Measurements from ENCODE around the gene FAM151A. TPM values are rescaled to one million over a fixed set of nuclear protein-coding genes. Genes with fewer than 3 reads are reported as not detected.

Gene FAM151A
- total RNA-seq, 1 donor from 2014 or later = not detected

GRCh38 chr1:54665852-54666251 lies 42.5 kb upstream of the FAM151A start:
- H3K4me1 Mint-ChIP-seq (ENCODE audit: unreplicated experiment) = no peaks in the 10 kb centered on the region
- no peak overlapping the region for H3K27ac Mint-ChIP-seq (ENCODE audit: unreplicated experiment)
- H3K4me3 Mint-ChIP-seq (ENCODE audit: unreplicated experiment) = no peak overlapping the region
- TF ChIP-seq CTCF (IDR thresholded peaks at IDR 0.05) = no peak
- H3K9me3 Mint-ChIP-seq (ENCODE audit: unreplicated experiment) = no peaks in the 10 kb centered on the region
- H3K27me3 Mint-ChIP-seq (ENCODE audit: unreplicated experiment) = peaks cover 16% of the 10 kb centered on the region
- H3K36me3 Mint-ChIP-seq (ENCODE audit: unreplicated experiment) = no peaks in the 10 kb centered on the region
- DNase-seq (ENCODE audit: extremely low spot score, unreplicated experiment) = no peak

DNA sequence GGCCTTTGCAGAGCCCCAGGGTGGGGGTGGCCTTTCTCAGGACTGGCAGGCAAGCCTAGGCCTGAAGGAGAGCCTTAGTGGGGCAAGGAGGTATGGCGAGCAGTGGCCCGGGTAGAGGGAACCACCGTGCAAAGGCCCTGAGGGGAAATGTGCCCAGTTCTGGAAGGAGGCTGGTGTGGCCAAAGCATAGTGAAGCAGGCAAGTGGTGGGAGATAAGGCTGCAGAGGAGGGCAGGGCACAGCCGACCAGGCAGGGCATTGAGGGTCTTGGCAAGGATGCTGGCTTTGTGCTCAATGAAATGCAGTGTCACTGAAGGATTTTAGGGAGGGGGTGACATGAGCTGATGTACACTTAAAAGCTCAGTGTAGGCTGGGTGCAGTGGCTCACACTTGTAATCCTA lies 41.0 kb upstream of the FAM151A start:
- Mint-ChIP-seq H3K4me1 (ENCODE audit: unreplicated experiment) (no peaks in the 10 kb centered on the region), H3K9me3 (ENCODE audit: unreplicated experiment) (no peaks in the 10 kb centered on the region), H3K36me3 (ENCODE audit: unreplicated experiment) (no peaks in the 10 kb centered on the region), H3K27me3 (ENCODE audit: unreplicated experiment) (peaks cover 14% of the 10 kb centered on the region), H3K4me3 (ENCODE audit: unreplicated experiment) (no peak overlapping the region), H3K27ac (ENCODE audit: unreplicated experiment) (no peak overlapping the region)
- no peak for TF ChIP-seq CTCF (IDR thresholded peaks at IDR 0.05)
- DNase-seq (ENCODE audit: extremely low spot score, unreplicated experiment) = no peak

GRCh38 chr1:54663725-54664124 lies 40.4 kb upstream of the FAM151A start:
- Mint-ChIP-seq H3K4me1 (ENCODE audit: unreplicated experiment) (no peaks in the 10 kb centered on the region), H3K4me3 (ENCODE audit: unreplicated experiment) (no peak overlapping the region), H3K36me3 (ENCODE audit: unreplicated experiment) (no peaks in the 10 kb centered on the region), H3K27me3 (ENCODE audit: unreplicated experiment) (peaks cover 12% of the 10 kb centered on the region), H3K27ac (ENCODE audit: unreplicated experiment) (no peak overlapping the region), H3K9me3 (ENCODE audit: unreplicated experiment) (peaks cover under 1% of the 10 kb centered on the region)
- DNase-seq (ENCODE audit: extremely low spot score, unreplicated experiment) = no peak
- TF ChIP-seq CTCF (IDR thresholded peaks at IDR 0.05) = no peak

DNA sequence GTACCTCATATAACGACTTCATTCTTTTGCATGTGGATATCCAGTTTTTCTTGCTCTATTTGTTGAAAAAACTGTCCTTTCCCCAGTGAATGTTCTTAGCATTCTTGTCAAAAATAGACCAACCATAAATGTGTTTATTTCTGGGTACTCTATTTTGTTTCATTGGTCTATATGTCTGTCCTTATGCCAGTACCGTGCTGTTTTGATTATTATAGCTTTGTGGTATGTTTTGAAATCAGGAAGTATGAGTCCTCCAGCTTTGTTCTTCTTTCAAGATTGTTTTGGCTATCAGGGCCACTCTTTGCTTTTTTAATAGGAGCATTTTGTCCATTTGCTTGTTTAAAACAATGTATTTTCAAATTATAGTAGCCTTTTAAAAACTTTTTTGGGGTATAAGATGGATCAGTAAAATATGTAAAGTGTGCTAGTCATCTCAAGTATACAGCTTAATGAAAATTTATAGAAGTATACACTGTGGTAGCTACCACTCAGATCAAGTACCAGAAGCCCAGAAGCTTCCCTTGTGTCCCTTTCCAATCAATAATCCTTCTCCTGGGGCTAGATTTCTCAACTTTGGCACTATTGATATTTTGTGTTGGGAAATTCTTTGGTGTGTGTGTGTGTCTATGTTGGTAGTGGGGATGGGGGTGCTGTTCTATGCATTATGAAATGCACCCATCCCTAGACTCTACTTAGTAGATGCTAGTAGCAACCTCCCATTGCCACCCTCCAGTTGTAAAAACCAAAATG lies 35.0 kb upstream of the FAM151A start:
- Mint-ChIP-seq H3K27me3 (ENCODE audit: unreplicated experiment) (no peaks in the 10 kb centered on the region), H3K4me1 (ENCODE audit: unreplicated experiment) (no peaks in the 10 kb centered on the region), H3K9me3 (ENCODE audit: unreplicated experiment) (peaks cover 12% of the 10 kb centered on the region), H3K4me3 (ENCODE audit: unreplicated experiment) (no peak overlapping the region), H3K36me3 (ENCODE audit: unreplicated experiment) (no peaks in the 10 kb centered on the region), H3K27ac (ENCODE audit: unreplicated experiment) (no peak overlapping the region)
- no peak for DNase-seq (ENCODE audit: extremely low spot score, unreplicated experiment)
- TF ChIP-seq CTCF (IDR thresholded peaks at IDR 0.05) = no peak

DNA sequence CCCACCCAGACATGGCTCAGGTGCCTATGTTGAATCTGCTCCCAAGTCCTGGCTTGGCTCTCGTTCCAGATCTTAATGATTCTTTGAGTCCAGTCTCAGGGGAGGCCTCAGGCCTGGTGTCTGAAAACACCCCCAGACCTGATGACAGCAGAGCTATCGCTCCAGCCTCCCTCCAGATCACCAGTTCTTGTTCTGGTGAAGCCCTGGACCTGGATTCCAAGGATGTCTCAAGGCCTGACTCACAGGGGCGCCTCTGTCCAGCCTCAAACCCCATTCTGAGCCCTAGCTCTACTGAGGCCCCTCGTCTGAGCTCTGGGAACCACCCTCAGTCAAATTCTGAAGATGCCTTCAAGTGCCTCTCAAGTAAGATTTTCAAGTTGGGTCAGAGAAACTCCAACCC lies 29.7 kb upstream of the FAM151A start:
- Mint-ChIP-seq H3K9me3 (ENCODE audit: unreplicated experiment) (peaks cover 5% of the 10 kb centered on the region), H3K36me3 (ENCODE audit: unreplicated experiment) (no peaks in the 10 kb centered on the region), H3K27me3 (ENCODE audit: unreplicated experiment) (peaks cover 35% of the 10 kb centered on the region), H3K4me3 (ENCODE audit: unreplicated experiment) (no peak overlapping the region), H3K27ac (ENCODE audit: unreplicated experiment) (no peak overlapping the region), H3K4me1 (ENCODE audit: unreplicated experiment) (no peaks in the 10 kb centered on the region)
- DNase-seq (ENCODE audit: extremely low spot score, unreplicated experiment) = no peak
- no peak for TF ChIP-seq CTCF (IDR thresholded peaks at IDR 0.05)

Measured in osteocyte (in vitro differentiated cells).